IPS-15b (cell line): Measurements from ENCODE around the gene SIK3.

ENCODE experiments used
- H3K27me3 ChIP-seq: one replicate; pipeline ENCODE4 v1.6.1; 2013; ENCODE audit warnings: low read length; ENCODE audit not compliant: control insufficient read depth, insufficient read depth
- H3K36me3 ChIP-seq: one replicate; pipeline ENCODE4 v1.6.1; 2013; ENCODE audit warnings: low read length; ENCODE audit not compliant: control insufficient read depth, insufficient read depth
- H3K4me1 ChIP-seq: one replicate; pipeline ENCODE4 v1.6.1; 2013; ENCODE audit warnings: mild to moderate bottlenecking, low read length; ENCODE audit not compliant: control insufficient read depth, insufficient read depth
- H3K4me3 ChIP-seq: one replicate; pipeline ENCODE4 v1.5.1; 2013; ENCODE audit warnings: low read depth, low read length
- H3K9ac ChIP-seq: one replicate; pipeline ENCODE4 v1.6.1; 2013; ENCODE audit warnings: low read depth, mild to moderate bottlenecking, low read length
- H3K9me3 ChIP-seq: one replicate; pipeline ENCODE4 v1.6.1; 2013; ENCODE audit warnings: mild to moderate bottlenecking, low read length; ENCODE audit not compliant: control insufficient read depth, insufficient read depth

SIK3 gene

GRCh38 chr11:116847612-116848011 lies 250.6 kb downstream of the SIK3 start:
- Histone ChIP-seq H3K27me3 (no peaks in the 10 kb centered on the region), H3K36me3 (peaks cover 37% of the 10 kb centered on the region), H3K9me3 (no peaks in the 10 kb centered on the region)

DNA sequence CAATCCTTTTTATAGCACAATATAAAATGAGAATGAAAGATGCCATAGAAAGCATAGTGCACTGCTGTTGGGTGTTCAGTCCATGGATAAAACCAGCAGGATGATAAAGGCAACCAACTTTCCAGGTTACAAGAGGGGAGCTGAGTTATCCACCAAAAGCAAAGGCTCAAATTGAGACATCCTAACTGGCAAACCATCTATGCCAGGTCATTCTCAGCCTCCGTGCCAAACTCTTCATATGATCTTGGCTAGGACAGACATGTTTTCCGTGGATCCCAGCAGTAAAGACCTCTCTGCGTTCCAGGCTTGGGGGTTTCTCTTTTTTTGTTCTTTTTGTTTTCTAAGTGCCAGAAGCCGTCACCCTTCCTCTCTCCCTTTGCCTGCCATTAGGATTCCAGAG lies 253.5 kb downstream of the SIK3 start:
- Histone ChIP-seq H3K27me3 (no peaks in the 10 kb centered on the region), H3K9ac (no peak overlapping the region), H3K4me3 (no peak overlapping the region), H3K36me3 (peaks cover 35% of the 10 kb centered on the region), H3K4me1 (no peaks in the 10 kb centered on the region), H3K9me3 (no peaks in the 10 kb centered on the region)

More at GRCh38 chr11:116847612-116848011, 250.6 kb downstream of the SIK3 start:
- H3K4me1 ChIP-seq, result no peaks in the 10 kb centered on the region
- no peak overlapping the region for H3K9ac ChIP-seq
- no peak overlapping the region for H3K4me3 ChIP-seq

GRCh38 chr11:116843661-116844060 lies 254.6 kb downstream of the SIK3 start:
- Histone ChIP-seq H3K27me3 (no peaks in the 10 kb centered on the region), H3K4me1 (no peaks in the 10 kb centered on the region), H3K36me3 (peaks cover 30% of the 10 kb centered on the region), H3K9me3 (no peaks in the 10 kb centered on the region), H3K9ac (no peak overlapping the region), H3K4me3 (no peak overlapping the region)

DNA sequence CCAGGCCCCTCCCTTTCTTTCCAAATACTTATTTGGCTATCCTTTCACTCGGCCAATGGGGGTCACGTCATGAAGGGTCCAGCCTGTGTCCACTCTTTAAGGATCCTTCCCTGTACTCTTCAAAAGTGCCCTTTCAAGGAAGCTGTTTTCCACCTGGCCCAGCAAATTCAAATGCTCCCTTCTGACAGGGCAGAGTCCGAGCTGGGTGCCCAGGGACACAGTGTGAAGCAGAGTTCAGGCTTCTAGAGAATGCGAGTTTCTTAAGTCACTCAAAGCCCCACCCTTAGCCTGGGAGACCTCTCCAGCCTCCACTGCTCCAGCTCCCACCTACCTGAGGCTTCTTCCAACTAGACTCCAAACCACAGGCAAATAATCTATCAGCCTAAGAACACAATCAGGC lies 255.3 kb downstream of the SIK3 start:
- Histone ChIP-seq H3K9me3 (no peaks in the 10 kb centered on the region), H3K27me3 (no peaks in the 10 kb centered on the region), H3K4me1 (no peaks in the 10 kb centered on the region), H3K9ac (no peak overlapping the region), H3K36me3 (peaks cover 30% of the 10 kb centered on the region), H3K4me3 (no peak overlapping the region)

GRCh38 chr11:116842117-116842516 lies 256.1 kb downstream of the SIK3 start:
- Histone ChIP-seq H3K9me3 (no peaks in the 10 kb centered on the region), H3K4me1 (no peaks in the 10 kb centered on the region)

DNA sequence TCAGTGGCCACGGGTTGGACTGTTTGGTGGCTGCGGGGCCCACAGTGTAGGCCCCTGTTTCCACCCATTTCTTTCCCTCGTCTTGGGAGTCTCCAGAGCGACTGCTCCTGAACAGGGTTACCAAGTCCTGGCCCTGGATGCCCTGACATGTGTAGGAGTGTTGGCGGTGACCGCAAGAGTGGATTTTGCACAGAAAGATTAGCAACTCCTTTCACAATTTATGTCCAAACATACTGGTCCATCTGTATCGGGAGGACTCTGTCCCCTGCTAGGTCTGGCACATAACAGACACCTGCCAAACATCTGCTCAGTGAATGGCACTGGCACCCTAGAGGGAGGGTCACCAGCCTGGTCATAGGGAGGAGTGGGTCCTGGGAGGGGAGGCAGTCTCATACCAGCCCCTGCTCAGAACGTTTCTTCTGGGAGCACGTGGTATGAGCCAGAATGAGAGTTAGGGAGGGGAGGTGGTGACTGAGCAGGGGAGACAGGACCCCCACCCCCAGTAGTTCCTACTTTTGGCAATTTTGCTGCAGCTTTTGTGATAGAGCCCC lies 257.4 kb downstream of the SIK3 start:
- Histone ChIP-seq H3K4me3 (no peak overlapping the region), H3K36me3 (peaks cover 9% of the 10 kb centered on the region), H3K27me3 (no peaks in the 10 kb centered on the region), H3K9me3 (no peaks in the 10 kb centered on the region), H3K4me1 (no peaks in the 10 kb centered on the region), H3K9ac (no peak overlapping the region)

More at GRCh38 chr11:116842117-116842516, 256.1 kb downstream of the SIK3 start:
- Histone ChIP-seq H3K4me3 (no peak overlapping the region), H3K9ac (no peak overlapping the region), H3K27me3 (no peaks in the 10 kb centered on the region), H3K36me3 (peaks cover 22% of the 10 kb centered on the region)

DNA sequence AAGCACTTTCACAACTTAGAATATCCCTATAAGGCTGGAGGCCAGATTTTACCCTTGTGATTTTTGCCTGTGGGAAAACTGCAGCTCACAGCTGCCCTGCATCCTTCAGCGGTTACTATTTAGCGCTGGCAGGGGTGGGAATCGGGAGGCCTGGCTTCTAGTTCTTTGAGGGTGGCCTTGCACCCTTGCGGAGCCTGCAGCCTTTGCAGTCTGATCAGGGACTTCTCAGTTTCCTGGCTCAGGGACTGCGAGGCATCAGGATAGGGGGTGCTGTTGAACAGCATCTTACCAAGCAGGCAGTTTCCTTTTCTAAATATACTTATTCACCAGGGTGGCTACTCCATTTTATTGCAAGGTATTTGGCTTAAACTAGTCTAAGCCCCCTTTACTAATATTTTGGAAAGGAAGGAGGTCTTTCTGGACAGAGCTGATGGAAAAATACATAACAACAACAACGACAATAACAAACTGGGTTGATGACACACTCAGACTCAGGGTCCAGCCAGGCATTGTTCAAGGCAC lies 257.9 kb downstream of the SIK3 start:
- Histone ChIP-seq H3K4me3 (no peak overlapping the region), H3K4me1 (no peaks in the 10 kb centered on the region), H3K27me3 (no peaks in the 10 kb centered on the region), H3K9ac (no peak overlapping the region), H3K9me3 (no peaks in the 10 kb centered on the region), H3K36me3 (peaks cover 7% of the 10 kb centered on the region)

GRCh38 chr11:116838321-116839084 lies 259.7 kb downstream of the SIK3 start:
- Histone ChIP-seq H3K9me3 (no peaks in the 10 kb centered on the region), H3K36me3 (no peaks in the 10 kb centered on the region), H3K9ac (no peak overlapping the region), H3K4me1 (peaks cover 2% of the 10 kb centered on the region), H3K27me3 (no peaks in the 10 kb centered on the region), H3K4me3 (no peak overlapping the region)

DNA sequence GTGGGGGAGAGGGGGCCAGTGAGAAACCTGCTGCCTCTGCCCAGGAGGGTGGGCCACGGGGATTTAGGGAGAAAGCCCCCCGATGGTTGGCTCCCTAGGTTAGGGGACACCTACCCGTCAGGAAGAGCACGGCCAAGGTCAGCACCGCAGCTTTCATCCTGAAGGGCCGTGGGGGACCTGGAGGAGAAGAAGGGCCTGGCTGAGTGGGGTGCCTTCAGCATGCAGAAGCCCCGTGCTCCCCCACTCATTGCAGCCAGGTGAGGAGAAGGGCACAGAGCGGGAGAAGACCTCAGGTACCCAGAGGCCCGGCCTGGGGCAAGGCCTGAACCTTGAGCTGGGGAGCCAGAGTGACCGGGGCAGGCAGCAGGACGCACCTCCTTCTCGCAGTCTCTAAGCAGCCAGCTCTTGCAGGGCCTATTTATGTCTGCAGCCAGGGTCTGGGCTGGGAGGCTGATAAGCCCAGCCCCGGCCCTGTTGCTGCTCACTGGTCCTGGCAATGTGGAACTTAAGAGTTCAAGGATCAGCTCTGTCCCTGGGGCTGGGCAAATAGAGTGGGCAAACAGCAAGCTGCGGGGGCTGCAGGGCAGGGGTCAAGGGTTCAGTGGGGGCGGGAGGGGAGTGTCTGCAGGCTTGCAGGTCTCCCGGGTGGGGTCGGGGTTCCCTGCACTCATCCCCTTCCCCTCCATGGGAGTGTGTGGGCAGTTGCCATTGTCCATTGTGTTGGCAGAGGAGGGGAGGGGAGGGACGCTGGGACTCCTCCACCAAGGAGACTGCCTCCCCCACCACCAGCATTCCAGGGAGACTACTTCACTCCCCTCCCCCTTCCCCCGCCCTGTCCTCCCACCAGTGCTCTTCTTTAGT lies 260.8 kb downstream of the SIK3 start, which contains the start of gene APOA1:
Gene APOA1 (minus strand): TSS at position 392 of the 861 bp plus-strand sequence. CDS start 235 bp downstream, at position 157.
- Histone ChIP-seq H3K27me3 (no peaks in the 10 kb centered on the region), H3K9me3 (no peaks in the 10 kb centered on the region), H3K4me3 (no peak within 1 kb of the TSS), H3K4me1 (peaks cover 2% of the 10 kb centered on the region), H3K36me3 (no peaks in the 10 kb centered on the region), H3K9ac (no peak within 1 kb of the TSS)

GRCh38 chr11:116836632-116836991 lies 261.6 kb downstream of the SIK3 start:
- H3K9ac ChIP-seq, result no peak overlapping the region
- H3K36me3 ChIP-seq, result no peaks in the 10 kb centered on the region
- H3K9me3 ChIP-seq, result no peaks in the 10 kb centered on the region
- no peak overlapping the region for H3K4me3 ChIP-seq
- H3K27me3 ChIP-seq, result no peaks in the 10 kb centered on the region
- H3K4me1 ChIP-seq, result peaks cover 2% of the 10 kb centered on the region

GRCh38 chr11:116835791-116836631 lies 262.2 kb downstream of the SIK3 start:
- Histone ChIP-seq H3K9ac (no peak overlapping the region), H3K4me3 (peak overlapping the region; percentile 53)

More at GRCh38 chr11:116835791-116836631, 262.2 kb downstream of the SIK3 start:
- Histone ChIP-seq H3K4me1 (peaks cover 2% of the 10 kb centered on the region), H3K36me3 (no peaks in the 10 kb centered on the region), H3K9me3 (no peaks in the 10 kb centered on the region), H3K27me3 (no peaks in the 10 kb centered on the region)
